Erythroblast (primary cell): ENCODE data around the gene PRIM2.
"Not testable (repeated sequence)": the region's sequence is repeated elsewhere in the genome, so short reads cannot be mapped to it uniquely, and the experiment has no call there.

Source experiments
- GATA1 ChIP-seq: IDR thresholded peaks from 2 replicates; pipeline ENCODE4 v1.6.1; 2011; ENCODE audit warnings: low read depth, mild to moderate bottlenecking, control low read depth, low read length, moderate library complexity
- POLR2A ChIP-seq: IDR thresholded peaks from 2 replicates; pipeline ENCODE4 v1.6.1; 2011; ENCODE audit warnings: mild to moderate bottlenecking, low read length

- TF ChIP-seq POLR2A, GATA1: not testable (repeated sequence)
Observed at GRCh38 chr6:57491795-57492194, 174.4 kb downstream of the PRIM2 start.
